HCT116 (cell line): Measurements from ENCODE around the gene NOP16. TPM values are rescaled to one million over a fixed set of nuclear protein-coding genes. Genes with fewer than 3 reads are reported as not detected.

Source experiments
- ATAC-seq: fragments of 200-7000 bp; cut with Tn5 transposase; 2 replicates; pipeline ENCODE4 v1.9.1; 2020; ENCODE audit warnings: mild to moderate bottlenecking, moderate library complexity
- BruUV-seq: library from RNA; stranded (reverse); fragments of 400-500 nt; replicated peaks from 2 replicates; lab custom pipeline; 2021; lab: Mats Ljungman, UMichigan
- CTCF ChIA-PET: fragments of 300-600 bp; sonication (Branson Sonifier 250); formaldehyde crosslinking; loops from one replicate; lab custom pipeline; 2021; ENCODE audit warnings: antibody characterized with exemption; lab: Charles Lee
- POLR2A ChIA-PET: fragments of 300-600, 350-600 bp; sonication (Branson Sonifier 250); formaldehyde crosslinking; loops from one replicate; lab custom pipeline; 2021; ENCODE audit warnings: antibody characterized with exemption; lab: Charles Lee
- RAD21 ChIA-PET, 2 experiments: fragments of 300-600 bp; sonication (Branson Sonifier 250); formaldehyde crosslinking; loops; one replicate each; lab custom pipeline; 2023; ENCODE audit warnings: low total read pairs in 2 of 2; ENCODE audit not compliant: uncharacterized antibody in 2 of 2, unreplicated experiment in 2 of 2, low non-redundant PET in 1 of 2; lab: Charles Lee
- DNase-seq: peaks from one replicate; pipeline ENCODE4 v3.0.0-alpha.2; 2010; ENCODE audit warnings: low read depth, low spot score
- H2AFZ ChIP-seq: fragments of 200-600 bp; shearing (Covaris generic), sonication (generic); 2 replicates; pipeline ENCODE4 v1.6.1; 2017; ENCODE audit warnings: low read depth, mixed run types, mixed read lengths, antibody characterized with exemption, low read length; ENCODE audit not compliant: poor library complexity, severe bottlenecking
- H3K27ac ChIP-seq: 2 replicates; pipeline ENCODE4 v1.5.1; 2012; ENCODE audit warnings: low read depth, low read length
- H3K27me3 ChIP-seq: fragments of 200-600 bp; sonication (generic); 2 replicates; pipeline ENCODE4 v1.6.1; 2016; ENCODE audit warnings: mixed run types, low read length, mixed read lengths; ENCODE audit not compliant: insufficient read depth
- H3K36me3 ChIP-seq, 2 experiments: fragments of 200-500 bp in 1 of 2; fragments of 200-600 bp in 1 of 2; sonication (Bioruptor generic) in 1 of 2; sonication (generic) in 1 of 2; 2 replicates each; pipeline versions ENCODE4 v1.5.1 to v1.6.1; 2014 to 2016; ENCODE audit warnings: low read length in 2 of 2, inconsistent platforms in 1 of 2, mixed read lengths in 1 of 2, mixed run types in 1 of 2; ENCODE audit not compliant: insufficient read depth in 2 of 2, control insufficient read depth in 1 of 2
- H3K4me1 ChIP-seq, 2 experiments: fragments of 200-600 bp in 1 of 2; sonication (generic) in 1 of 2; 2 replicates each; pipeline versions ENCODE4 v1.5.1 to v1.6.1; 2012 to 2017; ENCODE audit warnings: low read length in 2 of 2, inconsistent platforms in 1 of 2, mild to moderate bottlenecking in 1 of 2, mixed read lengths in 1 of 2, mixed run types in 1 of 2, moderate library complexity in 1 of 2; ENCODE audit not compliant: insufficient read depth in 2 of 2, control insufficient read depth in 1 of 2
- H3K4me2 ChIP-seq: fragments of 200-600 bp; sonication (generic); 2 replicates; pipeline ENCODE4 v1.6.1; 2017; ENCODE audit warnings: mixed run types, low read length, mixed read lengths
- H3K4me3 ChIP-seq, 2 experiments: fragments of 200-600 bp in 1 of 2; sonication (generic) in 1 of 2; replicated peaks in 1 of 2; 2 replicates each; pipeline ENCODE4 v1.5.1; 2011 to 2016; ENCODE audit warnings: low read length in 2 of 2, control low read depth in 1 of 2, low read depth in 1 of 2, mild to moderate bottlenecking in 1 of 2, mixed read lengths in 1 of 2, mixed run types in 1 of 2
- H3K79me2 ChIP-seq: fragments of 200-600 bp; sonication (generic); 2 replicates; pipeline ENCODE4 v1.6.1; 2017; ENCODE audit warnings: mild to moderate bottlenecking, mixed run types, low read length, moderate library complexity, mixed read lengths; ENCODE audit not compliant: insufficient read depth
- H3K9ac ChIP-seq: fragments of 200-600 bp; sonication (generic); 2 replicates; pipeline ENCODE4 v1.6.1; 2016; ENCODE audit warnings: low read length, mixed read lengths
- H3K9me2 ChIP-seq: fragments of 200-600 bp; sonication (generic), shearing (Covaris generic); 2 replicates; pipeline ENCODE4 v1.6.1; 2017; ENCODE audit warnings: mixed run types, mild to moderate bottlenecking, moderate library complexity; ENCODE audit not compliant: insufficient read depth
- H3K9me3 ChIP-seq, 2 experiments: fragments of 200-500 bp in 1 of 2; fragments of 200-600 bp in 1 of 2; sonication (Bioruptor generic) in 1 of 2; sonication (generic) in 1 of 2; 2 replicates each; pipeline ENCODE4 v1.6.1; 2014 to 2017; ENCODE audit warnings: low read length in 2 of 2, mixed read lengths in 2 of 2, inconsistent platforms in 1 of 2, low read depth in 1 of 2, mild to moderate bottlenecking in 1 of 2, mixed run types in 1 of 2, moderate library complexity in 1 of 2; ENCODE audit not compliant: control insufficient read depth in 1 of 2, insufficient read depth in 1 of 2
- H4K20me1 ChIP-seq: fragments of 200-600 bp; sonication (generic), shearing (Covaris generic); 2 replicates; pipeline ENCODE4 v1.6.1; 2017; ENCODE audit warnings: mixed run types, mild to moderate bottlenecking, moderate library complexity; ENCODE audit not compliant: insufficient read depth
- EZH2phosphoT487 ChIP-seq: fragments of 200-600 bp; IDR thresholded peaks from 2 replicates; pipeline ENCODE4 v1.6.1; 2018; ENCODE audit warnings: antibody characterized with exemption, borderline replicate concordance
- FOSL1 ChIP-seq: IDR thresholded peaks from 2 replicates; pipeline ENCODE4 v1.6.1; 2012; ENCODE audit warnings: low read depth
- ZNF274 ChIP-seq: fragments of 200-500 bp; sonication (Bioruptor generic); IDR thresholded peaks from 2 replicates; pipeline ENCODE4 v1.6.1; 2014; ENCODE audit warnings: mild to moderate bottlenecking, low read depth, low read length, inconsistent platforms
- intact Hi-C: fragments of 100-400 bp; cut with micrococcal nuclease; formaldehyde crosslinking; loops from 2 replicates; pipeline ENCODE4 v1.10.0; 2022
- total RNA-seq: library from RNA; stranded (reverse); gene quantifications from one replicate; pipeline ENCODE4 v1.2.1, GENCODE V29; 2021; ENCODE audit not compliant: unreplicated experiment
- TF ChIP-seq, protein P1 (sequence below): IDR thresholded peaks from 2 replicates; pipeline ENCODE4 v1.6.1; 2012; ENCODE audit warnings: low read depth
- TF ChIP-seq, protein P2 (sequence below): IDR thresholded peaks from 2 replicates; pipeline ENCODE4 v1.6.1; 2012
- TF ChIP-seq, protein P3 (sequence below): IDR thresholded peaks from 2 replicates; pipeline ENCODE4 v1.6.1; 2012

The NOP16 gene
- total RNA-seq, 1 experiment from 2014 or later = 67.1 TPM

- no peaks in the 10 kb centered on the region for H3K9me2 ChIP-seq
- H3K36me3 ChIP-seq = peaks cover 31 to 68% of the 10 kb centered on the region in 2 experiments; a peak in 3 of 4 replicates
- no peaks in the 10 kb centered on the region for H3K27me3 ChIP-seq
- ChIA-PET CTCF (no interaction called here), RAD21 (no interaction called here), POLR2A (no interaction called here)
- peaks cover 45% of the 10 kb centered on the region for H3K79me2 ChIP-seq
- intact Hi-C loops = no loop called here
- H2AFZ ChIP-seq = no peak overlapping the region
- DNase-seq (no peak), ATAC-seq (no peak)
- H3K4me1 ChIP-seq = peaks cover 9 to 13% of the 10 kb centered on the region in 2 experiments; a peak in 3 of 4 replicates
- TF ChIP-seq ZNF274 (no peak), FOSL1 (no peak), EZH2phosphoT487 (no peak)
- TF ChIP-seq, protein P1, sequence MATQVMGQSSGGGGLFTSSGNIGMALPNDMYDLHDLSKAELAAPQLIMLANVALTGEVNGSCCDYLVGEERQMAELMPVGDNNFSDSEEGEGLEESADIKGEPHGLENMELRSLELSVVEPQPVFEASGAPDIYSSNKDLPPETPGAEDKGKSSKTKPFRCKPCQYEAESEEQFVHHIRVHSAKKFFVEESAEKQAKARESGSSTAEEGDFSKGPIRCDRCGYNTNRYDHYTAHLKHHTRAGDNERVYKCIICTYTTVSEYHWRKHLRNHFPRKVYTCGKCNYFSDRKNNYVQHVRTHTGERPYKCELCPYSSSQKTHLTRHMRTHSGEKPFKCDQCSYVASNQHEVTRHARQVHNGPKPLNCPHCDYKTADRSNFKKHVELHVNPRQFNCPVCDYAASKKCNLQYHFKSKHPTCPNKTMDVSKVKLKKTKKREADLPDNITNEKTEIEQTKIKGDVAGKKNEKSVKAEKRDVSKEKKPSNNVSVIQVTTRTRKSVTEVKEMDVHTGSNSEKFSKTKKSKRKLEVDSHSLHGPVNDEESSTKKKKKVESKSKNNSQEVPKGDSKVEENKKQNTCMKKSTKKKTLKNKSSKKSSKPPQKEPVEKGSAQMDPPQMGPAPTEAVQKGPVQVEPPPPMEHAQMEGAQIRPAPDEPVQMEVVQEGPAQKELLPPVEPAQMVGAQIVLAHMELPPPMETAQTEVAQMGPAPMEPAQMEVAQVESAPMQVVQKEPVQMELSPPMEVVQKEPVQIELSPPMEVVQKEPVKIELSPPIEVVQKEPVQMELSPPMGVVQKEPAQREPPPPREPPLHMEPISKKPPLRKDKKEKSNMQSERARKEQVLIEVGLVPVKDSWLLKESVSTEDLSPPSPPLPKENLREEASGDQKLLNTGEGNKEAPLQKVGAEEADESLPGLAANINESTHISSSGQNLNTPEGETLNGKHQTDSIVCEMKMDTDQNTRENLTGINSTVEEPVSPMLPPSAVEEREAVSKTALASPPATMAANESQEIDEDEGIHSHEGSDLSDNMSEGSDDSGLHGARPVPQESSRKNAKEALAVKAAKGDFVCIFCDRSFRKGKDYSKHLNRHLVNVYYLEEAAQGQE = no peak
- TF ChIP-seq, protein P2, sequence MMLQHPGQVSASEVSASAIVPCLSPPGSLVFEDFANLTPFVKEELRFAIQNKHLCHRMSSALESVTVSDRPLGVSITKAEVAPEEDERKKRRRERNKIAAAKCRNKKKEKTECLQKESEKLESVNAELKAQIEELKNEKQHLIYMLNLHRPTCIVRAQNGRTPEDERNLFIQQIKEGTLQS = no peak
- TF ChIP-seq, protein P3, sequence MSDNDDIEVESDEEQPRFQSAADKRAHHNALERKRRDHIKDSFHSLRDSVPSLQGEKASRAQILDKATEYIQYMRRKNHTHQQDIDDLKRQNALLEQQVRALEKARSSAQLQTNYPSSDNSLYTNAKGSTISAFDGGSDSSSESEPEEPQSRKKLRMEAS = no peak
- no peak overlapping the region for H3K27ac ChIP-seq
- peaks cover 13% of the 10 kb centered on the region; the same call in 1 of the 2 replicates for H4K20me1 ChIP-seq
- H3K4me3 ChIP-seq = no peak overlapping the region
- no peak overlapping the region for H3K4me2 ChIP-seq
- no peak overlapping the region for H3K9ac ChIP-seq
- H3K9me3 ChIP-seq = no peaks in the 10 kb centered on the region
- no TSS peak for BruUV-seq
Observed at GRCh38 chr5:176383248-176383905, 5.0 kb downstream of the NOP16 start.
